GM19035 (cell line): ENCODE results near the gene UNCX.

ENCODE experiments used
- ATAC-seq: cut with Tn5 transposase; IDR thresholded peaks from one replicate; pipeline ENCODE4 v1.9.1; 2021; ENCODE audit not compliant: unreplicated experiment

UNCX gene

GRCh38 chr7:1242606-1243289 lies 10.1 kb downstream of the UNCX start:
- no peak for ATAC-seq

- ATAC-seq, result no peak
Observed at GRCh38 chr7:1243290-1243963, 10.8 kb downstream of the UNCX start.

GRCh38 chr7:1243964-1244416 lies 11.3 kb downstream of the UNCX start:
- no peak for ATAC-seq

- no peak for ATAC-seq
Observed at GRCh38 chr7:1244700-1245523, 12.2 kb downstream of the UNCX start.

- no peak for ATAC-seq
Observed at GRCh38 chr7:1245524-1246050, 12.9 kb downstream of the UNCX start.

- no peak for ATAC-seq
Observed at GRCh38 chr7:1246160-1246870, 13.6 kb downstream of the UNCX start.

- no peak for ATAC-seq
Observed at GRCh38 chr7:1246871-1247526, 14.3 kb downstream of the UNCX start.

- ATAC-seq, result no peak
Observed at GRCh38 chr7:1247527-1248041, 14.9 kb downstream of the UNCX start.

GRCh38 chr7:1248143-1248915 lies 15.7 kb downstream of the UNCX start:
- ATAC-seq, result no peak

GRCh38 chr7:1248916-1249581 lies 16.4 kb downstream of the UNCX start:
- ATAC-seq, result no peak

- ATAC-seq, result no peak
Observed at GRCh38 chr7:1249731-1250130, 17.1 kb downstream of the UNCX start.

GRCh38 chr7:1250901-1251300 lies 18.2 kb downstream of the UNCX start:
- ATAC-seq, result no peak

GRCh38 chr7:1251796-1252539 lies 19.3 kb downstream of the UNCX start:
- ATAC-seq, result no peak

- no peak for ATAC-seq
Observed at GRCh38 chr7:1252540-1253090, 19.9 kb downstream of the UNCX start.

GRCh38 chr7:1253681-1254181 lies 21.1 kb downstream of the UNCX start:
- ATAC-seq, result no peak

GRCh38 chr7:1254281-1255079 lies 21.8 kb downstream of the UNCX start:
- ATAC-seq, result no peak
